ENCODE results near the gene CXCL11.

- no peak for TF ChIP-seq CTCF (IDR thresholded peaks at IDR 0.05)
- no peak for TF ChIP-seq POLR2A (IDR thresholded peaks at IDR 0.05)
Measured at GRCh38 chr4:76003035-76003434, 32.8 kb downstream of the CXCL11 start.
